Natural killer cell (primary cell): ENCODE measurements around the gene CD2AP. TPM values are rescaled to one million over a fixed set of nuclear protein-coding genes. Genes with fewer than 3 reads are reported as not detected.

ENCODE experiments used
- ATAC-seq, 3 donors: fragments of 150-1000 bp in 2 of 3; fragments of 200-7000 bp in 1 of 3; cut with Tn5 transposase; 1 replicate in 1 of 3; 2 replicates in 2 of 3; pipeline ENCODE4 v1.10.0; 2021; ENCODE audit warnings: mild to moderate bottlenecking in 2 of 3, moderate library complexity in 2 of 3
- DNase-seq, 2 donors: peaks; one replicate each; pipeline versions ENCODE4 v3.0.0 to v3.0.0-alpha.2; 2013 to 2021; ENCODE audit warnings: mixed read lengths in 1 of 2
- H3K27ac ChIP-seq: one replicate; pipeline ENCODE4 v1.5.1; 2013; ENCODE audit warnings: mild to moderate bottlenecking, low read length
- H3K27me3 ChIP-seq: one replicate; pipeline ENCODE4 v1.6.1; 2013; ENCODE audit warnings: low read length; ENCODE audit not compliant: control insufficient read depth, insufficient read depth
- H3K36me3 ChIP-seq: one replicate; pipeline ENCODE4 v1.6.1; 2013; ENCODE audit warnings: low read length; ENCODE audit not compliant: control insufficient read depth, insufficient read depth
- H3K4me1 ChIP-seq: one replicate; pipeline ENCODE4 v1.6.1; 2013; ENCODE audit warnings: low read length; ENCODE audit not compliant: control insufficient read depth, insufficient read depth
- H3K4me3 ChIP-seq: one replicate; pipeline ENCODE4 v1.5.1; 2013; ENCODE audit warnings: low read length
- H3K9me3 ChIP-seq: one replicate; pipeline ENCODE4 v1.6.1; 2013; ENCODE audit warnings: low read length; ENCODE audit not compliant: control insufficient read depth, insufficient read depth
- H3K27ac Mint-ChIP-seq, 2 donors: one replicate each; pipeline ENCODE4 v1.8.0; 2022; ENCODE audit warnings: mild to moderate bottlenecking in 2 of 2, mixed read lengths in 2 of 2, moderate library complexity in 1 of 2
- H3K27me3 Mint-ChIP-seq, 2 donors: one replicate each; pipeline ENCODE4 v1.8.0; 2022; ENCODE audit warnings: low read depth in 2 of 2, mixed read lengths in 2 of 2
- H3K36me3 Mint-ChIP-seq: one replicate; pipeline ENCODE4 v1.8.0; 2022; ENCODE audit warnings: mixed read lengths
- H3K4me1 Mint-ChIP-seq, 2 donors: one replicate each; pipeline ENCODE4 v1.8.0; 2022; ENCODE audit warnings: mixed read lengths in 2 of 2
- H3K4me3 Mint-ChIP-seq: one replicate; pipeline ENCODE4 v1.8.0; 2022; ENCODE audit warnings: mild to moderate bottlenecking, moderate library complexity, mixed read lengths
- H3K9me3 Mint-ChIP-seq, 2 donors: one replicate each; pipeline ENCODE4 v1.8.0; 2022; ENCODE audit warnings: mixed read lengths in 2 of 2
- CTCF ChIP-seq: fragments of 200-600 bp; IDR thresholded peaks from one replicate; pipeline ENCODE4 v1.8.0; 2022; ENCODE audit warnings: antibody characterized with exemption
- WGBS: methylation state at CpG from one replicate; pipeline ENCODE4 v1.1.7; 2013; ENCODE audit warnings: missing lambda C conversion rate; ENCODE audit not compliant: insufficient coverage; 5-methylcytosine and 5-hydroxymethylcytosine counted together
- intact Hi-C: fragments of 100-400 bp; cut with micrococcal nuclease; formaldehyde crosslinking; loops from one replicate; pipeline ENCODE4 v1.14.2; 2022
- total RNA-seq, 4 donors: library from RNA; stranded (reverse); fragments of 120-200 nt in 1 of 4; gene quantifications; one replicate each; pipeline versions ENCODE4 v1.2.3 to v1.2.4, GENCODE V29; 2013 to 2022

CD2AP gene
- total RNA-seq, 3 donors from 2014 or later (not counting 1 experiment from before 2014, with no cell fraction given): 23.8 to 26.3 (median 26.3) TPM

GRCh38 chr6:47476781-47477496, 650 bp upstream of the CD2AP start:
- H3K4me3 ChIP-seq: peak overlapping the region; percentile 60
- H3K27ac ChIP-seq: peak overlapping the region; percentile 93
- intact Hi-C loops: loop anchor here (5.0 kb wide), 1 partner anchor 65 kb away; no protein-coding TSS in a partner anchor
- Mint-ChIP-seq H3K27me3 (peaks cover 0 to 3% of the 10 kb centered on the region in 2 donors), H3K4me1 (peaks cover 23 to 34% of the 10 kb centered on the region in 2 donors), H3K27ac (peak overlapping the region; percentile 95), H3K36me3 (no peaks in the 10 kb centered on the region), H3K4me3 (peak overlapping the region; percentile 100), H3K9me3 (no peaks in the 10 kb centered on the region)
- H3K9me3 ChIP-seq: no peaks in the 10 kb centered on the region
- no peak for TF ChIP-seq CTCF
- ATAC-seq: no peak
- H3K27me3 ChIP-seq: no peaks in the 10 kb centered on the region
- peaks cover 10% of the 10 kb centered on the region for H3K4me1 ChIP-seq
- H3K36me3 ChIP-seq: no peaks in the 10 kb centered on the region
- peak in 1 of 2 donors; percentile 22 for DNase-seq
- WGBS: 12% methylated on average over 19 of the region's 21 CpGs

- H3K27ac Mint-ChIP-seq: peak overlapping the region; percentile 95
- Histone ChIP-seq H3K27me3 (no peaks in the 10 kb centered on the region), H3K27ac (peak overlapping the region; percentile 93), H3K4me1 (peaks cover 10% of the 10 kb centered on the region), H3K4me3 (peak overlapping the region; percentile 60), H3K36me3 (no peaks in the 10 kb centered on the region), H3K9me3 (no peaks in the 10 kb centered on the region)
- H3K4me1 Mint-ChIP-seq: peaks cover 32 to 42% of the 10 kb centered on the region in 2 donors
- H3K27me3 Mint-ChIP-seq: no peaks in the 10 kb centered on the region
- under 1% methylated on average over 26 of the region's 31 CpGs for WGBS
- ATAC-seq: peak in 1 of 3 donors; percentile 53
- H3K4me3 Mint-ChIP-seq: peak overlapping the region; percentile 100
- DNase-seq: no peak
- intact Hi-C loops: loop anchor here (5.0 kb wide), 1 partner anchor 66 kb away; no protein-coding TSS in a partner anchor
- no peaks in the 10 kb centered on the region for H3K36me3 Mint-ChIP-seq
- TF ChIP-seq CTCF: no peak
- H3K9me3 Mint-ChIP-seq: no peaks in the 10 kb centered on the region
Observed at GRCh38 chr6:47478233-47479139, 897 bp downstream of the CD2AP start.

GRCh38 chr6:47479140-47479508, 1.5 kb downstream of the CD2AP start:
- Histone ChIP-seq H3K27ac (no peak overlapping the region), H3K9me3 (no peaks in the 10 kb centered on the region), H3K36me3 (no peaks in the 10 kb centered on the region), H3K4me1 (peaks cover 10% of the 10 kb centered on the region), H3K27me3 (no peaks in the 10 kb centered on the region), H3K4me3 (peak overlapping the region; percentile 60)
- no peaks in the 10 kb centered on the region for H3K9me3 Mint-ChIP-seq
- intact Hi-C loops: loop anchor here (5.0 kb wide), 1 partner anchor 67 kb away; no protein-coding TSS in a partner anchor
- ATAC-seq: no peak
- peak overlapping the region; percentile 100 for H3K4me3 Mint-ChIP-seq
- H3K4me1 Mint-ChIP-seq: peaks cover 35 to 49% of the 10 kb centered on the region in 2 donors
- WGBS: 0% methylated on average over 1 of the region's 5 CpGs
- H3K27ac Mint-ChIP-seq: peak overlapping the region; percentile 95
- no peak for TF ChIP-seq CTCF
- H3K36me3 Mint-ChIP-seq: no peaks in the 10 kb centered on the region
- no peak for DNase-seq
- H3K27me3 Mint-ChIP-seq: no peaks in the 10 kb centered on the region
